ENCODE results near the gene PPP6C. TPM values are rescaled to one million over a fixed set of nuclear protein-coding genes. Genes with fewer than 3 reads are reported as not detected.
A peak's percentile ranks its signal among the peaks of the same experiment; 100 is the strongest.

PPP6C gene
- total RNA-seq, 4 donors from 2014 or later = 18.0 to 31.3 (median 26.6) TPM

DNA sequence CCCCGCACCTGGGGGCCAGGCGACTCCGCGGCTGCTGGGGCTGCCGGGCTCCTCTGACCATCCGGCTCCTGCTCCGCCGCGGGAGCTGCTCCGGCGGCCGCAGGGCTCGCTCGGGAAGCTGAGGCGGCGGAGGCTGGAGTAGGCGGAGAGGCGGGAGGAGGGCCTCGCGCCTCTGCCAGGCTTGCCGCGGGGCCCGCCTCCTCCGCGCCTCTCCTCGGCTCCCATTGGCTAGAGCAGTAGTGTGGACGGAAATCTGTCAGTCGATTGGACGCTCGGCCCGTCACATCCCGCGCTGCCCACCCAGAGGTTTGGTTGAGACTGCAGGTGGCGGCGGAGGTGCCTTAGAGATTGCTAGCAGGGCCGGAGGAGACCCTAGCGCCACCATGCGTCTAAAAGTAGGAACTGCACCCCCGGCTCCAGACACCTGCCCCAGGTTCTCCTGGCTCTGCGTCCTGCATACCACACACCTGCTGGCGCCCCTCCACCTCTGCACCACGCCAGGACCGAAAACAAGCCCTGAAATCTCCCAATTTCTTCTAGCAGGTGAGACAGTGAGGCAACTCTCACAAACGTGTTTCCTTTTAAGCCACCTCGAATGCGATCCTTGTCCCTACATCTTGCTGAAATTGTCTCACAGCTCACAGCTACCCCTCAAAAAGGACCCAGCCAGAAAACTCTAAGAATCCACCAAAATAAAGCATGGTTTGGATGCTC is 46.1 kb downstream of the PPP6C start, which contains the start of gene SCAI:
Gene SCAI, minus strand, starts transcription at position 152 of the 714 bp plus-strand sequence. Its CDS starts 91 bp downstream, at position 61.
- H3K27me3 ChIP-seq = no peaks in the 10 kb centered on the region
- peaks cover 2 to 30% (median 9%) of the 10 kb centered on the region in 3 donors for H3K4me1 ChIP-seq
- H3K4me3 ChIP-seq = peak within 1 kb of the TSS; percentile 59 to 94 (median 76)
- TF ChIP-seq, protein P1, sequence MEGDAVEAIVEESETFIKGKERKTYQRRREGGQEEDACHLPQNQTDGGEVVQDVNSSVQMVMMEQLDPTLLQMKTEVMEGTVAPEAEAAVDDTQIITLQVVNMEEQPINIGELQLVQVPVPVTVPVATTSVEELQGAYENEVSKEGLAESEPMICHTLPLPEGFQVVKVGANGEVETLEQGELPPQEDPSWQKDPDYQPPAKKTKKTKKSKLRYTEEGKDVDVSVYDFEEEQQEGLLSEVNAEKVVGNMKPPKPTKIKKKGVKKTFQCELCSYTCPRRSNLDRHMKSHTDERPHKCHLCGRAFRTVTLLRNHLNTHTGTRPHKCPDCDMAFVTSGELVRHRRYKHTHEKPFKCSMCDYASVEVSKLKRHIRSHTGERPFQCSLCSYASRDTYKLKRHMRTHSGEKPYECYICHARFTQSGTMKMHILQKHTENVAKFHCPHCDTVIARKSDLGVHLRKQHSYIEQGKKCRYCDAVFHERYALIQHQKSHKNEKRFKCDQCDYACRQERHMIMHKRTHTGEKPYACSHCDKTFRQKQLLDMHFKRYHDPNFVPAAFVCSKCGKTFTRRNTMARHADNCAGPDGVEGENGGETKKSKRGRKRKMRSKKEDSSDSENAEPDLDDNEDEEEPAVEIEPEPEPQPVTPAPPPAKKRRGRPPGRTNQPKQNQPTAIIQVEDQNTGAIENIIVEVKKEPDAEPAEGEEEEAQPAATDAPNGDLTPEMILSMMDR (IDR thresholded peaks at IDR 0.05) = peak; percentile 99 to 100 (median 99)
- TF ChIP-seq POLR2A (IDR thresholded peaks at IDR 0.05) = peak in 2 of 4 donors; percentile 26 to 57
- peak; percentile 96 for DNase-seq
- WGBS, 2 donors = 1% methylated on average over 6 to 8 of the region's 46 CpGs
- peak within 1 kb of the TSS; percentile 54 to 87 (median 67) for H3K27ac ChIP-seq
- peaks cover 0 to 15% (median 0%) of the 10 kb centered on the region in 3 donors for H3K36me3 ChIP-seq
- H3K9me3 ChIP-seq = no peaks in the 10 kb centered on the region
- intact Hi-C loops (cut with DNase I) = loop anchor here (10.0 kb wide), 1 partner anchor 289 kb away; the partner anchor contains the start of gene WDR38

DNA sequence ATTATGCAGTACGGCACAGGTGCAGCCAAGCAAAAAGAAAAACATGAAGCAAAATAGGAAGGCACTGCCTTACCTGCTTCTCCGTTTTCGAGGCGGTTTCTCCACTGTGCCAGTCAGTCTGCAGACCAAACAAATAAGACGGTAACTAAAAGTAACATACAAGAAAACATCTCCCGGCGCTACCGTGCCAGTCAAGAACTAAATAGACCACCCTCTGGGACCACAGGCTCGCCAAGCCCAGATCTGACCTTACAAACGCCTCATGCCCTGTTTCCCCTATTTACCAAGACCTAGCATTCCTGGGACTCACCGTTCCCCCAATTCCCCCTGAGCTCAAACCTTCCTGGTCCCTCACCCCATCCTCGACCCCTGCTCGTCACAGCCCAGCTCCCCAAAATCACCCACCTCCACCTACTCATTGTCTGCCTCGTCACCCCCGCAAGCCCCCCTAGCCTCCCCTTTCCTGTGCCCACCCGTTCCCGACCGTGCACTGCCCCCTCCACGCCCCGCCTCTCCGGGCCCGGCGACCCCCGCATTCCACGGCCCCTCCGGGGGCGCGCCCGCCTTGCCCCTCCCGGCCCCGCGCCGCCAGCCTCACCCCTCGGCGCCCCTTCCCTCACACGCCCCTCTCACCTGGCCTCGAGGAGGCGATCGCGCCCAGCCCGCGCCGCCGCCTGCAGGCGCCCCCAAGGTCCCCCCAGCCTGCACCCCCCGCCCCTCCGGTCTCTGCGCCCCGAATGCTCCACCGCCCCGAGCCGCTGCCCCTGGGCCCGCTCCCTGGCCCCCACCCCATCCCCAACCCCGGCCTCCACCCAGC is 46.8 kb downstream of the PPP6C start:
- intact Hi-C loops (cut with DNase I) = loop anchor here (10.0 kb wide), 1 partner anchor 288 kb away; the partner anchor contains the start of gene WDR38
- 2 to 3% methylated on average over 22 to 25 of the region's 54 CpGs for WGBS, 2 donors
- Histone ChIP-seq H3K27ac (peak overlapping the region; percentile 54 to 87 (median 67)), H3K4me1 (peaks cover 2 to 30% (median 9%) of the 10 kb centered on the region in 3 donors), H3K9me3 (no peaks in the 10 kb centered on the region), H3K36me3 (peaks cover 0 to 9% (median 0%) of the 10 kb centered on the region in 3 donors), H3K4me3 (peak overlapping the region; percentile 59 to 94 (median 76)), H3K27me3 (no peaks in the 10 kb centered on the region)
- no peak for DNase-seq
- TF ChIP-seq POLR2A (IDR thresholded peaks at IDR 0.05) = no peak
- TF ChIP-seq, protein P1 (IDR thresholded peaks at IDR 0.05) = no peak

- DNase-seq = no peak
- no peaks in the 10 kb centered on the region for H3K27me3 ChIP-seq
- WGBS, 2 donors = 84 to 98% methylated on average over 4 of the region's 4 CpGs
- no peak for TF ChIP-seq POLR2A (IDR thresholded peaks at IDR 0.05)
- TF ChIP-seq, protein P1 (IDR thresholded peaks at IDR 0.05) = no peak
- peaks cover 2 to 30% (median 9%) of the 10 kb centered on the region in 3 donors for H3K4me1 ChIP-seq
- no peaks in the 10 kb centered on the region for H3K9me3 ChIP-seq
- H3K4me3 ChIP-seq = no peak overlapping the region
- H3K27ac ChIP-seq = no peak overlapping the region
- intact Hi-C loops (cut with DNase I) = loop anchor here (10.0 kb wide), 1 partner anchor 287 kb away; the partner anchor contains the start of gene WDR38
- H3K36me3 ChIP-seq = peaks cover 0 to 9% (median 0%) of the 10 kb centered on the region in 3 donors
Observed at GRCh38 chr9:125141751-125142150, 47.9 kb downstream of the PPP6C start.

DNA sequence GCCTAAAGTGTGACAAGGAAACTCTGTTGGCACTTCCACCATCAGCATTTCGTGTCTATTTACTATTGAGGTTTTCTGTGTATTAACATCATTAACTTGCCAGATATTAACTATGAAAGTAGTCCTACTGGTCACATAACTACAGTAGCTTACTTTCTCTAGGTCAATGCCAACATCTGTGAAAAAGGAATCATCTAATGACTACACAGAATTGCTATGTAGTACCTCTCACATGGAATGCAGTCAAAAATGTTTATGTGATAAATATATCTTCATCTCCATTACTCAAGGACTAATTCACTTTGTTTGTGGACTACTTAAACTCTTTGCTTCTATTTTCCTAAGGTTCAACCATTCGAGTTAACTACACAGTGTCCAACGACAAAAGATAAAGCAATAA is 48.4 kb downstream of the PPP6C start:
- WGBS, 2 donors = 76 to 82% methylated on average over 3 of the region's 3 CpGs
- intact Hi-C loops (cut with DNase I) = loop anchor here (10.0 kb wide), 1 partner anchor 286 kb away; the partner anchor contains the start of gene WDR38
- H3K27me3 ChIP-seq = no peaks in the 10 kb centered on the region
- DNase-seq = no peak
- H3K27ac ChIP-seq = no peak overlapping the region
- H3K9me3 ChIP-seq = no peaks in the 10 kb centered on the region
- peaks cover 0 to 9% (median 0%) of the 10 kb centered on the region in 3 donors for H3K36me3 ChIP-seq
- TF ChIP-seq, protein P1 (IDR thresholded peaks at IDR 0.05) = no peak
- no peak for TF ChIP-seq POLR2A (IDR thresholded peaks at IDR 0.05)
- H3K4me3 ChIP-seq = no peak overlapping the region
- H3K4me1 ChIP-seq = peaks cover 2 to 27% (median 9%) of the 10 kb centered on the region in 3 donors

Measured in esophagus squamous epithelium (tissue), 5 donors.